Astrocyte (in vitro differentiated cells and primary cell): ENCODE measurements around the gene TENT4B. TPM values are rescaled to one million over a fixed set of nuclear protein-coding genes. Genes with fewer than 3 reads are reported as not detected.

Experiments
- DNase-seq: peaks from one replicate; pipeline ENCODE4 v3.0.0-alpha.2; 2010; ENCODE audit warnings: low read depth
- FAIRE-seq: peaks from 2 replicates; lab custom pipeline; 2011; peaks lifted over from hg19 to GRCh38; lab: Jason Lieb, UNC
- H2AFZ ChIP-seq: 2 replicates; pipeline ENCODE4 v1.6.0; 2012; ENCODE audit warnings: low read depth, low read length, inconsistent platforms
- H3K27ac ChIP-seq: 2 replicates; pipeline ENCODE4 v1.5.1; 2011; ENCODE audit warnings: low read depth, low read length, inconsistent platforms
- H3K27me3 ChIP-seq: 2 replicates; pipeline ENCODE4 v1.6.0; 2011; ENCODE audit warnings: low read length, inconsistent platforms; ENCODE audit not compliant: insufficient read depth
- H3K36me3 ChIP-seq: 2 replicates; pipeline ENCODE4 v1.5.1; 2011; ENCODE audit warnings: low read length, inconsistent platforms; ENCODE audit not compliant: insufficient read depth
- H3K4me1 ChIP-seq: 2 replicates; pipeline ENCODE4 v1.5.1; 2011; ENCODE audit warnings: low read length, inconsistent platforms; ENCODE audit not compliant: insufficient read depth
- H3K4me2 ChIP-seq: 2 replicates; pipeline ENCODE4 v1.6.0; 2012; ENCODE audit warnings: low read length, inconsistent platforms
- H3K4me3 ChIP-seq: 2 replicates; pipeline ENCODE4 v1.5.1; 2011; ENCODE audit warnings: low read depth, mild to moderate bottlenecking, low read length, inconsistent platforms; ENCODE audit not compliant: insufficient read depth
- H3K79me2 ChIP-seq: 2 replicates; pipeline ENCODE4 v1.6.0; 2012; ENCODE audit warnings: mild to moderate bottlenecking, low read length, inconsistent platforms; ENCODE audit not compliant: insufficient read depth
- H3K9ac ChIP-seq: 2 replicates; pipeline ENCODE4 v1.6.0; 2012; ENCODE audit warnings: mild to moderate bottlenecking, low read length, inconsistent platforms
- H3K9me3 ChIP-seq: 2 replicates; pipeline ENCODE4 v1.5.1; 2012; ENCODE audit warnings: low read depth, mild to moderate bottlenecking, low read length, inconsistent platforms; ENCODE audit not compliant: insufficient read depth
- H4K20me1 ChIP-seq: 2 replicates; pipeline ENCODE4 v1.6.0; 2012; ENCODE audit warnings: low read length, inconsistent platforms; ENCODE audit not compliant: insufficient read depth
- H3K27ac Mint-ChIP-seq: one replicate; pipeline ENCODE4 v1.8.0; 2021; ENCODE audit warnings: mild to moderate bottlenecking, mixed read lengths; ENCODE audit not compliant: unreplicated experiment
- H3K27me3 Mint-ChIP-seq: one replicate; pipeline ENCODE4 v1.8.0; 2021; ENCODE audit warnings: low read depth, mixed read lengths; ENCODE audit not compliant: unreplicated experiment
- H3K36me3 Mint-ChIP-seq: one replicate; pipeline ENCODE4 v1.8.0; 2021; ENCODE audit warnings: low read depth, mixed read lengths; ENCODE audit not compliant: unreplicated experiment
- H3K4me1 Mint-ChIP-seq: one replicate; pipeline ENCODE4 v1.8.0; 2021; ENCODE audit warnings: low read depth, mixed read lengths; ENCODE audit not compliant: unreplicated experiment
- H3K4me3 Mint-ChIP-seq: one replicate; pipeline ENCODE4 v1.8.0; 2021; ENCODE audit warnings: mild to moderate bottlenecking, moderate library complexity, mixed read lengths; ENCODE audit not compliant: unreplicated experiment
- H3K9me3 Mint-ChIP-seq: one replicate; pipeline ENCODE4 v1.8.0; 2021; ENCODE audit warnings: mild to moderate bottlenecking, mixed read lengths; ENCODE audit not compliant: unreplicated experiment
- EZH2 ChIP-seq: IDR thresholded peaks from 2 replicates; pipeline ENCODE4 v1.6.1; 2012; ENCODE audit warnings: mild to moderate bottlenecking, low read length, inconsistent platforms; ENCODE audit not compliant: insufficient read depth
- total RNA-seq: library from RNA; stranded (reverse); gene quantifications from 2 replicates; pipeline ENCODE4 v1.2.1, GENCODE V29; 2021
- TF ChIP-seq, protein P1 (sequence below): IDR thresholded peaks from 2 replicates; pipeline ENCODE4 v1.5.1; 2011; ENCODE audit warnings: low read depth, mild to moderate bottlenecking, inconsistent platforms, low read length, moderate library complexity; ENCODE audit not compliant: insufficient read depth

TENT4B gene
- total RNA-seq, 1 donor from 2014 or later = 17.0 TPM

DNA sequence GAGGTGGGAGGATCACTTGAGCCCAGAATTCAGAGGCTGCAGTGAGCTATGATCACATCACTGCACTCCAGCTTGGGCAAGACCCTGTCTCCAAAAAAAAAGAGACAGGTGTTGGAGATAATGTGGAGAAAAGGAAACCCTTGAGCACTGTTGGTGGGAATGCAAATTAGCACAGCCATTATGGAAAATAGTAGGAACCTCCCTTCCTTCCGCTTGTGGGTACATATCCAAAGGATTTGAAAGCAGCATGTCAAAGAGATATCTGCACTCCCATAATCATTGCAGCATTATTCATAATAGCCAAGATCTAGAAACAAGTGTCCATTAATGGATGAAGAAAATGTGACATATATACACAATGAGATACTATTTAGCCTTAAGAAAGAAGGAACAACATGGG lies 103.5 kb downstream of the TENT4B start:
- peaks cover 4% of the 10 kb centered on the region for H3K36me3 Mint-ChIP-seq
- no peak overlapping the region for H3K4me3 ChIP-seq

DNA sequence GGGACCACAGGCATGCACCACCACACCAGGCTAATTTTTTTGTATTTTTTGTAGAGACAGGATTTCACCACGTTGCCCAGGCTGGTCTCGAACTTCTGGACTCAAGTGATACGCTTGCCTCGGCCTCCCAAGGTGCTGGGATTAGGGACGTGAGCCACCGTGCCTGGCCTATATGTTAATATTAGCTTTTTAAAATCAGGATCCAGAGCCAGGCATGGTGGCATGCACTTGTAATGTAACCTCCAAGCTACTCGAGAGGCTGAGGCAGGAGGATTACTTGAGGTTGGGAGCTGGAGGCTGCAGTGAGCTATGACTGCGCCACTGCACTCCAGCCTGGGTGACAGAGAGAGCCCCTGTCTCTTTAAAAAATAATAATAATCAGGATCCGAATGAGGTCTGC lies 104.8 kb downstream of the TENT4B start:
- H3K4me1 Mint-ChIP-seq = peaks cover 22% of the 10 kb centered on the region
- TF ChIP-seq, protein P1, sequence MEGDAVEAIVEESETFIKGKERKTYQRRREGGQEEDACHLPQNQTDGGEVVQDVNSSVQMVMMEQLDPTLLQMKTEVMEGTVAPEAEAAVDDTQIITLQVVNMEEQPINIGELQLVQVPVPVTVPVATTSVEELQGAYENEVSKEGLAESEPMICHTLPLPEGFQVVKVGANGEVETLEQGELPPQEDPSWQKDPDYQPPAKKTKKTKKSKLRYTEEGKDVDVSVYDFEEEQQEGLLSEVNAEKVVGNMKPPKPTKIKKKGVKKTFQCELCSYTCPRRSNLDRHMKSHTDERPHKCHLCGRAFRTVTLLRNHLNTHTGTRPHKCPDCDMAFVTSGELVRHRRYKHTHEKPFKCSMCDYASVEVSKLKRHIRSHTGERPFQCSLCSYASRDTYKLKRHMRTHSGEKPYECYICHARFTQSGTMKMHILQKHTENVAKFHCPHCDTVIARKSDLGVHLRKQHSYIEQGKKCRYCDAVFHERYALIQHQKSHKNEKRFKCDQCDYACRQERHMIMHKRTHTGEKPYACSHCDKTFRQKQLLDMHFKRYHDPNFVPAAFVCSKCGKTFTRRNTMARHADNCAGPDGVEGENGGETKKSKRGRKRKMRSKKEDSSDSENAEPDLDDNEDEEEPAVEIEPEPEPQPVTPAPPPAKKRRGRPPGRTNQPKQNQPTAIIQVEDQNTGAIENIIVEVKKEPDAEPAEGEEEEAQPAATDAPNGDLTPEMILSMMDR = no peak
- TF ChIP-seq EZH2 = no peak
- Histone ChIP-seq H3K9ac (no peak overlapping the region), H3K4me3 (no peak overlapping the region), H3K27ac (no peak overlapping the region), H2AFZ (no peak overlapping the region), H3K36me3 (no peaks in the 10 kb centered on the region), H3K9me3 (no peaks in the 10 kb centered on the region), H3K79me2 (no peaks in the 10 kb centered on the region), H3K27me3 (peaks cover 5% of the 10 kb centered on the region), H4K20me1 (no peaks in the 10 kb centered on the region), H3K4me1 (peaks cover 10% of the 10 kb centered on the region), H3K4me2 (no peak overlapping the region)
- DNase-seq (no peak), FAIRE-seq (no peak)
- no peak overlapping the region for H3K27ac Mint-ChIP-seq
- no peak overlapping the region for H3K4me3 Mint-ChIP-seq
- H3K27me3 Mint-ChIP-seq = no peaks in the 10 kb centered on the region
- H3K36me3 Mint-ChIP-seq = peaks cover 4% of the 10 kb centered on the region
- H3K9me3 Mint-ChIP-seq = peaks cover 5% of the 10 kb centered on the region

More for the DNA sequence above, 103.5 kb downstream of the TENT4B start:
- FAIRE-seq (peak; percentile 13), DNase-seq (no peak)
- Histone ChIP-seq H4K20me1 (no peaks in the 10 kb centered on the region), H3K9ac (no peak overlapping the region), H3K27ac (no peak overlapping the region), H3K36me3 (no peaks in the 10 kb centered on the region), H3K4me1 (peaks cover 17% of the 10 kb centered on the region), H3K79me2 (no peaks in the 10 kb centered on the region), H3K9me3 (no peaks in the 10 kb centered on the region), H2AFZ (no peak overlapping the region), H3K4me2 (no peak overlapping the region), H3K27me3 (peaks cover 10% of the 10 kb centered on the region)
- no peak overlapping the region for H3K27ac Mint-ChIP-seq
- H3K27me3 Mint-ChIP-seq = no peaks in the 10 kb centered on the region
- H3K4me1 Mint-ChIP-seq = peaks cover 26% of the 10 kb centered on the region
- peaks cover 5% of the 10 kb centered on the region for H3K9me3 Mint-ChIP-seq
- TF ChIP-seq, protein P1 = no peak
- no peak for TF ChIP-seq EZH2
- no peak overlapping the region for H3K4me3 Mint-ChIP-seq

DNA sequence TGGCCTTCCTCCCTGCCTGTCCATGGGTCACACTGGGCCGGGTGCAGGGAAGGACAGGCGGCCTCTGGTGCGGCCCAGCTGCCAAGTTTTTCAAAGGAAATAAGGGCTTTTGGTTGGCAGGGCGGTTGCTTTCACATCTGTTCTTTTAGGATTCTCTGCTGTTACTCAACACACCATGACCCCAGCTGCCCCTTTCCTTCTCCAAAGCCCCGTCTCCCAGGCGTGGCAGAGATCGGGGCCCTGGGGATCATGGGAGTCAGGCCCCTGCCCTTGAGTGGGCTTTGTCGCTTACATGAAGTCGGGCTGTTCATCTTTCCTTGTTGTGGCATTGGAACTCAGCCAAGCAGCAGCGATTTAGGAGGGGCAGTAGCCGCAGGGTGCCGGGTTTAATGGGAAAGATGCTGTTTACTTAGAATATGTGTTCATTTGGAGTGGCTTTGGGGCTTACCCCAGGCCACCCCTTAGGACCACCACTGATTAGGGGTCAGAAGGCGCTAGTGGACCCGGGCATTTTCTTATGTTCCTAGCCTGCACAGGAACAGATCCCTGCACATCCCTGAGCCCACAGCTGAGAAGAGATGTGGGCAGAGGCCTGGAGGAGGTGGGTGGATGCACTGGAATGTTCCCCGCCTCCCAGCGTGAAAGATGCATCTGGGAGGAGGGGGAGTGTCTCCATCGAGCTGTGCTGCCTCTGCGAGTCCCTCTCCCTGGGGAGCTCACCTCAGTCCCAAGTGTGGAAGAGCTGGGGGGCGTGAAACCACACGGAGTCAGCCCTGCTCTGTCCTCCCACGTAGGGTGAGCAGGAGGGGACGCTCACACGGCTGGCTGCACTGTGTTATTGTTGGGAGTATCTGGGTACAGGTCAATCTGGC lies 106.5 kb downstream of the TENT4B start:
- Mint-ChIP-seq H3K4me1 (peaks cover 23% of the 10 kb centered on the region), H3K9me3 (peaks cover 5% of the 10 kb centered on the region), H3K27ac (no peak overlapping the region), H3K27me3 (no peaks in the 10 kb centered on the region), H3K36me3 (peaks cover 10% of the 10 kb centered on the region), H3K4me3 (no peak overlapping the region)
- Histone ChIP-seq H3K4me2 (peak overlapping the region; percentile 56), H4K20me1 (no peaks in the 10 kb centered on the region), H3K9me3 (no peaks in the 10 kb centered on the region), H2AFZ (no peak overlapping the region), H3K4me1 (peaks cover 10% of the 10 kb centered on the region), H3K9ac (no peak overlapping the region), H3K27ac (no peak overlapping the region), H3K4me3 (no peak overlapping the region), H3K36me3 (no peaks in the 10 kb centered on the region), H3K79me2 (no peaks in the 10 kb centered on the region), H3K27me3 (no peaks in the 10 kb centered on the region)
- FAIRE-seq = no peak
- TF ChIP-seq EZH2 = no peak
- TF ChIP-seq, protein P1 = no peak
- no peak for DNase-seq
